HG03280 (cell line): ENCODE data around the gene KLF7.
A peak's percentile ranks its signal among the peaks of the same experiment; 100 is the strongest.

ENCODE experiments used
- ATAC-seq: cut with Tn5 transposase; IDR thresholded peaks from one replicate; pipeline ENCODE4 v1.9.1; 2021; ENCODE audit warnings: mild to moderate bottlenecking, moderate library complexity; ENCODE audit not compliant: unreplicated experiment

Gene KLF7

GRCh38 chr2:207167099-207167923, 1.6 kb upstream of the KLF7 start:
- no peak for ATAC-seq

DNA sequence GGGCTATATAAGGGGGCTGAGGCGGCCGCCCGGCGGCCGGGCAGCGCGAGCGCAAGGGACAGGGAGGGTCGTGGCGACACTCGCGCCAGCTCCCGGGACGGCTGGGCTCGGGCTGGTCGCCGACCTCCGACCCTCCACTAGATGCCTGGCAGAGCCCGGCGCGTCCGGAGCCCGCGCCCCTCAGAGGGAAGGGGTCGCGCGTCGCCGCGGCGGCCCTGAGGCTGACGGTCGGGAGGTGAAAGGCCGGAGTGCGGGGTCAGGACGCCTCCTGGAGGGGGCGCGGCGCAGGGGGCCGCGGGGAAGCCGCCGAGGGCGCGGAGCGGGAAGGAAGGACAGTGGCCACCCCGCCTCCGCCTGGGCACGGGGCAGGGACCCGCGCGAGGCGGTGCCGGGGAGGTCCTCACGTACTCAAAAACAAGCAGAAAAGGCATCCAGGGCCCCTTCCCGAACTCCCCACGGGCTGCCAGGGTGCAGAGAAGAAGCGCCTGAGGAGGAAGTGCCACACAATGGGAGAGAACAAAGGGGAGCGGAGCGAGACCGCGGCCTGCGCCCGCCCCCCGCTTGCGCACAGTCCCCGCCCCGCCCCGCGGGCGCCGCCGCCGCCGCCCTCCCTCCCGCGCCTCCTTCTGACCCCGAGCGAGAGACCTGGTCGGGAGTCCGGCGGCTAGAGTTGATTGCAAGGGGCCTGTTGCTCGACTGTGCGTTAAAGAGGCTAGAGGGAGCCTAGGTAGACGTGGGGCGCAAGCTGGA, 776 bp upstream of the KLF7 start:
- ATAC-seq = peak; percentile 46

GRCh38 chr2:207166039-207166348, 246 bp upstream of the KLF7 start:
- ATAC-seq = peak; percentile 97

DNA sequence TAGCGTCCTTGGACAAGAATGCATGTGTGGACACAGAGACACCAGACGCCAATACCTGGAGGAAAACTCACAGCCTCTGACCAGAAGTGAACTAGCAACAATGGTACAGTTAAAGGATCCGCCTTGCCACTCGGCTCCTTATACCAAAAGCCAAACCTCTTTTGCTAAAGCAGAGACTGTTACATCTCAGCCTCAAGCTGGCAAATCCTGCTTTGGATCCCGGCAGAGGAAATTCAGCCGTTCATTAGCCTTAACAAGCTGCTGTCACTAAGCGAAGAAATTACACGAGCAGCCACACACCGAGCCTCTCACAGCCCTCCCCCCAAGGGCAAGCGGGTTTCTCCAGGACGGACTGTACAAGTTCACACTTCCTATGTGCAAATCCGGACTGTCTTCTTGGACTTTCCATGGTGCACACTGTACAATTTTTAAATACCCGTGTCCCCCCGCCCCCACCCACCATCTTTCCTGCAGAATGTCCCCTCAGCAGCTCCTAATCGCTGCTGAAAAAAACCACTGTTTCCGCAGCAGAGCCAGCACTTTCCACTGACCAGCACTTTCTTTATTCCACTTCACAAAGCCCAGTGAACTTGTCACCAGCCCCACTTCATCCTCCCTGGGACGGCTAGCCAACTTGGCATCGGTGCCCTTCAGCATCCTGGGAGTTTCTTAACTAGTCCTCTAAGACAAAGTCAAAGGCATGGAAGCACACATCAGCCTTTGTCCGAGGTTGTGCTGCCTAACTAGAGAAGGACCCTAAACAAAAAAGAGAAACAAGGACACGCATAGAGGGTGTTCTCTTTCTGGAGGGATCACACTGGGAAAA, 1.5 kb downstream of the KLF7 start:
- no peak for ATAC-seq

- ATAC-seq = no peak
Measured at GRCh38 chr2:207163756-207164005, 2.1 kb downstream of the KLF7 start.

DNA sequence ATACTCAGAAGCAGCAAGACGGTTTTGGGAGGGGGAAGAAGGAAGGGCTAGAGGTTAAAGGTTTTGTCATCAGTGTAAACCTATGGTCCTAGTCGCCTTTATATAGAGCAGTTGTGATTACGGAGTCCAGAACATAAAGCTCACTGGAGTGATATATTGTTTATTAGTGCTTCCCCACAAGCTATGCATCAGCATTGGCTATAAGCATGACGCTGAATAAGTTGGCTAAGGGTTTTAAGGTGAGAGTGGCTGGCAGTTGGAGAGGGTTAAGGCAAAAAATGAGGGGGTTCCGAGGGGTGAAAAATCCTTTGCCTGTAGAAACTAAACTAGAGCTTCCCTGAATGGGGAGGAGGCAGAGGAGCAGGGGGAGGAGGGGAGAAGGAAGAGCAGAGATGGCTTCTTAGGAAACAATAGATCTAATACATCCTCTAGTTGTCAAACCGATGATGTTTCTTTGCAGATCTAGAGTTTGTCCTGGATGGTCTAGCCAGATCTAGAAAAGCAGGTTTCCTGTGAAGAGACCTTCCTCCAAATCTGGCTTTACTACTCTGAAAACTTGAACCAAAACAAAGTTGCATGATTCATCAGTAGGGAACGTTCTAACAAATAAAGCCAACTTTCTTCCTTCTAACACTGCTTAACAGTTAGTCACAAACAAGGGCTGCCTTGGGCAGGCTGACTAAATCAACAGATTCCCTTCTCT, 2.5 kb downstream of the KLF7 start:
- ATAC-seq = no peak

- no peak for ATAC-seq
Measured at GRCh38 chr2:207162316-207162715, 3.4 kb downstream of the KLF7 start.

- ATAC-seq = no peak
Measured at GRCh38 chr2:207161247-207162123, 4.3 kb downstream of the KLF7 start.

DNA sequence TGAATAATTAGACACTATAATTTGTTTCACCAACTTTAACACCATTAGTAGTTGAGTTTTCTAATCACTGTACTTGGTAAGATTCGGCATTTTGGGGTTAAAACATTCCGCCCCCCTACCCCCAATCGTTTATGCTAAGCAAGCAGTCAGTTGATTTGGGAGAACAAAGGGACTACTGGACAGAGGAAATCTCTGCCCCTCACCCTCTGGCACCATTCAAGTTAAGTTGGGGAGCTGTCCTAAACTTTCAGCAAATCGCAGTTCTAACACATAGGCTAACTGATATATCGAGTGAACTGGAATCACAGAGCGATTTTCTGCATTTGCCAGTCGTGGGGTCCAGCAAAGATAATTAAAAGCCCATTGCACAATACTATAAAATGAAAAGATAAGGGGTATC, 5.6 kb downstream of the KLF7 start:
- no peak for ATAC-seq

DNA sequence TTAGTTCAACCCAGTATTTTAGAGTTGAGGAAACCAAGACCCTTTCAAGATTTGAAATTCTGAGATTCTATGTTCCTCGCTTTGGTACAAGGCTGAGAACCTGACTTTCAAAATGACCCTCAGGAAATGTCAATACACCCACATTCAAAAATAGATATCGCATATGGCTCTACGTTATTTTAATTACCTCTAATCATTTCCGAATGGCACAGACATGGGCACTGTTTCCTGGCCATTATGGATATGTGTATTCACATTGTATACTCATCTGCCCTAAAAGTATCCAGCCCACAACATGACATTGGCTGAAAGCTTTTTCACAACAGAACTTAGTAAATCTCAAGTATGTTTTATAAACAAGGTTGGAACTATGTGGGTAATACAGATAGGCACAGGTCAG, 6.7 kb downstream of the KLF7 start:
- no peak for ATAC-seq

DNA sequence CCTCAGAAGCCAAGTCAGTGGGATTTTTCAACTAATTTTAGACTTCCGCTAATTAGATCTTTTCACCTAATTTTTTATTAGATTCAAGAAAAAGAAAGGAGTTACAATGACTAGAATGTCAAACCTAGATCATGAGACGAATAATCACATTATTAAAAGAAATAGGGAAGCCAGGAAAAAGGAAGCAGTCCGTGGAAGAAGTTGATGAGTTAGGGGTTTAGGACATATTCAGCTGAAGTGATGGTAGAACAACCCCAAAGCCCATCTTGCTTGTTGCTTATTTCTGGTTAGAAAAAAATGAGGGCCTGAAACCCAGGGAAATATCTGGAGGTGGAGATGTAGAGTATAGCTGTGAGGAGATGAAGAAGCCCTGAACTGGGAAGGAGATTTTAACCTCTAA, 8.0 kb downstream of the KLF7 start:
- no peak for ATAC-seq

DNA sequence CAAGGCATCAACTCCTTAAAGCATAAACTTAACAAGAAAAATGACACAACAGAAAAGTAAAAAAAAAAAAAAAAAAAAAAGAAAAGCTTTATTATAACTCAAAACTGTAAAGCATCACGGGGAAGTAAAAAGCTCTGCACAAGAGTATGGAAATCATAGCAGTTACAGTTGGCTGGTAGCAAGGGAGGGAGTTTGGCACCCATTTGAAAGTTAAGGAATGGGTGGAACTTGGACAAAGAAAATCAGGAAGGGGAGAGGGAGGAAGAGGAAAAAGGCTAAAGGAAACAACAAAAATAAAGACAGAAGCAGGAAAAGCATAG, 8.6 kb downstream of the KLF7 start:
- ATAC-seq = no peak

DNA sequence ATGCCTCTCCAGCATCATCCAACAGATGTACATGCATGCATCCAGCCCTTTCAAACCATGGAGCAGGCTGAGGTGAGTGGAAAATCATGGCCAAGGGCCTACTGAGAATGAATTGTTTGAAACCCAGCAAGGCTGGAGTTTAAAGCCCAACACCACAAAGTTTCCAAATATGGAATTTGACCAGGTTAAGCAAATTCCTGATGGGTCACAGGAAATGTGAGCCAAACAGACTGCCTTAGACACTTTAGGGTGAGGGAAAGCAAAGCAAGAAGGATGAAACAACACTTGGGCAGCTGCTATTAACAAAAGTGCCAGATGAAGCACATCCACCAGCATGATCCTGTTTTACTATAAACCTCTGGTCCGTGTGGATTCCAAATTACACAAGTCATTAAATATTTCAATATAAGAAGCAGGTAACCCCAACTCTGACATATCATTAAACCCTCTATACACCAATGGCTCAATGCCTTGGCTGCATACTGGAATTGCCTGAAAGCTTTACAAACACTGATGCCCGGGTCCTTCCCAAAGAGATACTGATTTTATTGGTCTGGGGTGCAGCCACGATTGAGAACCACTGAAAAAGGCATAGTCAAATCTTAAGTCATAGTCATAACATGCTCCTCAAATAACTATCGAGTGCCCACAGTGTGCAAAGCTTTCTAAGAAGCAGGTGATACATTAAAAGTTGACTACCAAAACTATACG, 9.1 kb downstream of the KLF7 start:
- ATAC-seq = peak; percentile 62

DNA sequence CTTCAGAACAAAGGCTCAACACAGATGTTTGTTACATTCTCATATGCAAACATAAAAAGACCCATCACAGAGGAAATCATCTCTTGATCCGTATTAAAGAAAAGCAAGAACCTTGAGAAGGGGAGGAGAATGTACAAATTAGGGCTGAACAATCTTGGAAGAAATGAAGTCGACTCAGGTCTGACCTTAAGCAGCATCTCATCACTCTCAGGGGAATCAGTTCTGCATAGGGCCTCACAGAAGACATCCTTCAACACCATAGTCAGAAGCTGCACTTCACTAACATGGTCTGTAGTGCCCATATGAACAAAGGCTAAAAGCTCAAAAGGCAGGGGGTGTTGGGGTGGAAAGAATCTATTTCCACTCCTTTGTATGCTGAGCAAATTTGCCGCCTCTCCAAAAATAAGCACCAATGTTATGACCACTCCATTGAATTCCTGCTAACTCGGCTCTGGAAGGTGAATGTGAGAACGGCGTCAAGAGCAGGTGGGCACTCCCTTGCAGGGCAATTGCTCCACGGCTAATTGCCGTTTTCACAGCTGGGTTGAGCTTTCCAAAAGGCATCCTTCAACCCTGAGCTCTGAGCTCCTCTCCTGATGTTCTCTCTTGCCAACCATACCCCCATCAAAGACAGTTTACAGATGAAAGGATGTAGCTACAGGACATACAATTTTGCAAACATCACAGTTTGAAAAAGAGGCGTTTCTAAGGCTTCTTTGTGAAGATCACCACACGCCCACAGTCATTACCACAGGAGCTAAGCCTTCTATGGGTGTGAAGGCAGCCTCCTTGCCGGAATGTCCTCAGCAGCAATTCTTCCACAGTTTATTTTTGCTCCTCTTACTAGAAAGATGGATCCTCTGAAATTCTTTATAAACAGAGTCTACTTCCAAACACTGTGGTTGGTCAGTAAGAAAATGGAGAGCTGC, 10.0 kb downstream of the KLF7 start:
- ATAC-seq = no peak

GRCh38 chr2:207154556-207155510, 10.9 kb downstream of the KLF7 start:
- no peak for ATAC-seq

- ATAC-seq = no peak
Measured at GRCh38 chr2:207153266-207153975, 12.3 kb downstream of the KLF7 start.

GRCh38 chr2:207151048-207151447, 14.7 kb downstream of the KLF7 start:
- ATAC-seq = no peak
